Mesenteric fat pad (tissue), 1 donor: ENCODE data around the gene CPA4. TPM values are rescaled to one million over a fixed set of nuclear protein-coding genes. Genes with fewer than 3 reads are reported as not detected.
A peak's percentile ranks its signal among the peaks of the same experiment; 100 is the strongest.

Source experiments
- DNase-seq: peaks from one replicate; pipeline ENCODE4 v3.0.0-alpha.2; 2020; ENCODE audit warnings: low spot score
- total RNA-seq: library from RNA; stranded (reverse); fragmentation: NEBNext Ultra II Directional; extraction: Animal tissue kit (Norgen Biotek cat#: 25700); gene quantifications from one replicate; pipeline ENCODE4 v1.2.1, GENCODE V29; 2021
- donor health status: DM: yes; HTN: yes; CAD: no.

Gene CPA4
- total RNA-seq, 1 donor from 2014 or later = 3.2 TPM

DNA sequence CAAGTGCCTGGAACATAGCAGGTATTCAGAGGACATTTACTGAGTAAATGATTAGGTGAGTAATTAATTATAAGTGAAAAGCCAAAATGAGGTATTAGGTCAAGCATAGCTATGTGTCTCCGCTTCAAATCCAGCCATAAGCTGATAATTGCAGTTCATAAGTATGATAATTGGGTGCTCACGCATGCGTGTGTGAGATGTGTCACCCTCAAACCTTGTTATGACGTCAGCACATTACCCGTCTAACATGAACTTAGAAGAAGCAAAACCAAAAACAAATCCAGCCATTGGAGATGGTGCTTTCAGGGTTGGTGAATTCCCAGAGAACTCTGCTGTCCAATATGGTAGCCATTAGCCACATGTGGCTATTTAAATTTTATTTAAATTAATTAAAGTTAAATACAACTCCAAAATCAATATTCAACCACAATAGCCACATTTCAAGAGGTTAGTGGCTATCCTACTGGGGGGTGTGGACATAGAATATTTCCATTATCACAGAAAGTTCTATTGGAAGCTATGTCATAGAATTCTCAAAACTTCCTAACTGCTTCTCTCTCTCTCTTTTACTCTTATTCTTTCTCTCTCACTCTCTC lies 51.4 kb downstream of the CPA4 start, which contains the start of gene CPA5:
Gene CPA5, plus strand, starts transcription at position 546 of the 596 bp plus-strand sequence. CDS start 1,670 bp downstream, outside the sequence.
- DNase-seq = no peak

DNA sequence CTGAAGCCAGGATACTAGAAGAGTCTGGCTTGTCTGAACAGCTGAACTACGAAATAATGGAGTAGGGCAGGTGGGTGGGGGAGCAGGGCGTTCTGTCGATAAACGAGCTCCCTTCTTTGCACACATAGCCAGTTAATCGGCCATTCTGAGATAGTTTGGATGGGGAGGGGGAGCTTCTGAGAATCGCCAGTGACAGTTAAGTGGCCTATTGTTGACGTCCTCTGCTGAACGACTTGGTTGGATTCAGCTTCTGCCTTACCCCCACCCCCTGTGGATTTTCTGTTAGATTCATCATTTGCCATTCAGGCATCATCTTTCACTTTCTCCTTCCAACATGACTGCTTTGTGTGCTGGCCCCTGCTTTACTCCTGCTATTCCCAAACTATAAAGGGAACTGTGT lies 52.2 kb downstream of the CPA4 start:
- DNase-seq = no peak

DNA sequence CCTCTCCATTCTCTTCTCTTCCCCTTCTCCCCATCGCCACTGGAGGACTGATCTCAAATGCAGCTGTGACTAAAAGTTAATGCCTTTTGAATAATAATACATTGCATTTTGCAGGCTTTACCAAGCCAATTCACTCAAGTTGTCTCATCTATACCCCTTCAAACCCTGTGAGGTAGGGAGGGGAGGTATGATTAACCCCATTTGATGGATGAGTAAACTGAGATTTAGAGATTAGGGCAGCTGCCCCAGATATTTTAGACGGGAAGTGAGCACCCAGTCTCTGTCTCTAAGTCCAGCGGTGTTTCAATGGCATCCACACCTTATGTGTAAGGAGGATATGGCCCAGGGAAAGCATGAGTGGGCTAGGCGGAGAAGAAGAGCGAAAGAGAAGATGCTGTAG lies 52.8 kb downstream of the CPA4 start:
- no peak for DNase-seq

DNA sequence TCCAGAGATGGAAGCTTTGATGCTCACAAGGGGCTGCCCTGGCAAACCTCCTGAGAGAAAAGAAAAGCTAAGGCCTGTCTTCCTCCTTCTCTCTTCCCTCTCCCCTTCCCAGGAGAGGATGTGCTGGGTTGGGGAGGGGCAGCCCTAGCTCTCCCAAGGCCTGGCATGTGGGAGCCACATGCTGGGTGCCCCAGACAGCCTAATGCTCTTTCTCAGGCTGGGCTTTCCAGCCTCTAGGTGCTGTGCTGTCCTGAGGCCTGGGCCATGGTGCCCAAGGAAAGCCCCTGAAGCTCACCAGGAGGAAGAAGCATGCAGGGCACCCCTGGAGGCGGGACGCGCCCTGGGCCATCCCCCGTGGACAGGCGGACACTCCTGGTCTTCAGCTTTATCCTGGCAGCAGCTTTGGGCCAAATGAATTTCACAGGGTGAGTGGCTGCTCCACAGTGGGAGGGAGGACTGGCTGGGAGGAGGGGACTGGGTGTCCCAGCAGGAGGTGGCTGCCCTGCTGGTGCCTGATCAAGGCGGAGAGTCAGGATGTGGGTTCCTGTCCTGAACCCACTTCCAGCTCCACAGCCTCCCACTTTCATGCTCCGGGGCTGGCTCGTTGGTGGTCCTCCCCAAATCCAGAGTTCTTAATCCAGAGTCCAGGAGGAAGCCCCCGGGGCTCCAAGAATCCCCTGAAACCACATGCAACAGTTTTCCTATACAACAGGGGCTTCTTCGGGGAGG lies 53.4 kb downstream of the CPA4 start:
- no peak for DNase-seq

DNA sequence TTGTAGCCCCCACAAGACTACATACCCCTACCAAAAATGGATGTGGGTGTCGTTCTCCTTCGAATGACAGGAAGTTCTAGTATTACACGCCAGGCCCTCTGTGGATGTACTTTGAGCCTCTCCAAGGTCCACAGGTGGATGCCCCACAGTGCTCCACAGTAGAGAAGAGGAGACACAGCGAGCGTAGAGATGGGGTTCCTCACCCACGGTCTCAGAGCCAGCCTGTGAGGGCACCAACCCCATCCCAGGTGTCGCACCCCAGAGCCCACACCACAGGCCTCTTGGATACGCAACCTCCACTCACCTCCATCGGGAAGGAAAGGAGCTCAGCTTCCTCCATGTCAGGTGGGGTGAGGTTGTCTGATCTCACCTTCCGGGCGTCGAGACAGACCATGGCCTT lies 54.0 kb downstream of the CPA4 start:
- DNase-seq = no peak

DNA sequence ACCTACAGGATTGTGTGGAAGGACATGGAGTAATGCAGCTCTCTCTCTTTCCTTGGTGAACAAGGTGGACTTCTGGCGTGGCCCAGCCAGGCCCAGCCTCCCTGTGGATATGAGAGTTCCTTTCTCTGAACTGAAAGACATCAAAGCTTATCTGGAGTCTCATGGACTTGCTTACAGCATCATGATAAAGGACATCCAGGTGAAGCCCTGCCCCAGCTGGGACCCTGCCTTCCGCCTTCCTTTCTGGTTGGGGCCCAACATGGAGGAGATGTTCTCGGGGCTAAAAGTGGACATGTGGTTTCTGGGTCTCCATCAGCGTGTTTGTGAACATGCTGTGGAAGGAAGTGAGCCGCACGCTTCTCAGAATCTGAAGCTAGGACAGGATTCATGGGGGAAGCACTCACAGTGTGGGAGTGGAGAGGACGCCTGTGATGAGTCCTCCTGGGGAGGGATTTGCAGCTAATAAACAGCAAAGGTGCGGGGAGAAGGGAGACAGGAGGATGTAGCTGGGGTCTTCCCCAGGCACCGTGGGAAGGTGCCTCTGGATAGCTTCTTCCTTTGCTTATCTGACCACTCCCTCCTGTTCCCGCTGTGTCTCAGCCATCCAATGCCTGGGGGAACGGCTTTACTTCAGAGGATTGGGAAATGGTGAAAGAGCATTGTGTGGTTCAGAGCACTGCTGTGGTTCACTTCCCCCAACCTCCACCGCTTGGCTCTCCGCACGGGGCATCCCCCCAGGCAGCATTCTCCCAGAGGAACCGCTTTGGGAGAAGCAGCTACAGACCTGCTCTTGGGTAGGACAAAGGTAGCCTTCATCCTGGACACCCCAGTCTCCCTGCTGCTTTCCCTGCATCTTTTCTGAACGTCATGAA lies 57.2 kb downstream of the CPA4 start:
- no peak for DNase-seq

DNA sequence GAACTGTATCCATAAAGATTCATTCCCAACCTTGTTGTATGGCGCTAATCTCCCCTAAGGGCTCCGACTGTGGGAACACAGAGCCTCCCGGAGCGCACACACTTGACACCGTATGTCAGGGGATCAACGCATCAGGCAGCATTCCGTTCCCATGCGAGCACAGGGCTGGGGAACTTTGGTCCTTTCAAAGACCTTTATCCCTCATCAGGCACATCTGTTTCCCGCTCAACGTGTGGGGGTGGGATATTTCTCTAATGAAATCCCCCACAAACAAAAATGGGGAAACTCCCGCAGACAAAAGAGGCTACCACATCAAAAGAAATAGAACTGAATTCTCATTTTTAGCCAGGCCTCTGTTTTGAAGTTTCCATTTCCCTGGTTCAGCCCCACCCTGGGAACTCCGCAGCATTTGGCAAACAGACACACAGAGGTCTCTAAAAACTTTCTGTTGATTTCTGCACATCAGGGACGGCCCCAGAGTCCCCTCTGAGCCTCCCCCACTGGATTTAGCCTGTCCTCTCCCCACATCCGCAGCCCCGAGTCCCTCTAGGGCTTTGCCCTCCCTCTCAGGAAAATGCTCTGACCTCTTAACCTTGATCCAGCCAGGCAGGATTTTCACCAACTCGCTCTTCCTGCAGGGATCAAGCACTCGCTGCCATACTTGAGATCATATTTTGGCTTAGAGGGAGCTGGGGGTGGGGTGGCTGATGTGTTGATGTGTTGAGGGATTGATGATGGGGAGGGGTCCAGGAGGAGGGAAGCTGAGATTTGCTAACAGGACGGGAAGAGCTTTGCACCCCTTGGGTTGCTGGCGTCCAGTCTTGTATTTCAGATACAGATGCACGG lies 58.2 kb downstream of the CPA4 start:
- no peak for DNase-seq

DNA sequence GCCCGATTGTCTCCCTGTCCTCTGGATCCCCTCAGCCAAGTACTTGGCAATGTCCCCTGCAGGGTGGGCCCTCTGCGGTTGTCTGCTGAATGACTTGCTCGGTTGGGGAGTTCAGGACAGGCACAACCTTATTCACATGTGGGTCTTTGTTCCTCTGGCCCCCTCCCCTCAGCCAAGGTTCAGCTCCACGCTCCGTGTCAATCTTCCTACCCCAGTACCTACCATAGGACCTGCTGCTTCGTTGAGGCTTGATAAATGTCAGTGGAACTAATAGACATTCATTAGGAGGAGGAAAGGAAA lies 58.8 kb downstream of the CPA4 start:
- DNase-seq = no peak

DNA sequence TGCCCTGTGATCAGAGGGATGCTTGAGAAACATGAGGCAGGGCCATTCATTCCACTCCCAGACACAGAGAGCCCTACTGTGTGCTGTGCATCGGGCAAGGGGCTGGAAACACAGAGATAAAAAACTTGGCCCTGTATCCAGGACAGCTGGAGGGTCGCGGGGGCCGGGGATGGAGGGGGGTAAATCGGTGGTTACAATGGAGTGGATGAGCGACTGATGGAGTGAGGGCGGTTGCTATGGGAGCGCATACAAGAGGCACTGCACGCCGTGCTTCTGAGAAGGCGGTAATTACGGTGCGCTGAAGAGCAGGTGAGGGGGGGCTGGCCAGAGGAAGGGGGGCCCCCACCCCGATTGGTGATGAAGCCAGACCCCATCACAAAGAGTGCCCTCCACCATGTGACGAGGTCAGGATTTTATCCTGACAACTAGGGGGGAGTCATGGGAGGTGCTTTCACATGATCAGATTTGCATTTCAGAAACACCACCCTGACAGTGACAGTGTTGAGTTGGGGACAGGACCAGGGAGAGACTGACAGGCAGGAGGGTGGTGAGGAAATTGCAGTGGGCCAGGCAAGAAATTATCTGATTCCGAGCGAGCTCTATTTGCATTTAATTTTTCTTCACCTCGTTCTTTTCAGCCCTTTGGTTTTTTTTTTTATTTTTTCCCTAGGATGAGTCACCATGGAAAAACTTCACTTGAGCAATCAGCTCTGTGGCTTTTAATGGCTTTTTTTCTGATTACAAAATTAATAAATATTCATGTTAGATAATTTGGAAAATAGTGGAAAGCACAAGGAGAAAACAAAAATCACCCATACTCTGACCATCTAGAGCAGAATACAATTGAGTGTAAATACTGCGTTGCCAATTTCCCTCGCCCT lies 59.5 kb downstream of the CPA4 start:
- DNase-seq = no peak

DNA sequence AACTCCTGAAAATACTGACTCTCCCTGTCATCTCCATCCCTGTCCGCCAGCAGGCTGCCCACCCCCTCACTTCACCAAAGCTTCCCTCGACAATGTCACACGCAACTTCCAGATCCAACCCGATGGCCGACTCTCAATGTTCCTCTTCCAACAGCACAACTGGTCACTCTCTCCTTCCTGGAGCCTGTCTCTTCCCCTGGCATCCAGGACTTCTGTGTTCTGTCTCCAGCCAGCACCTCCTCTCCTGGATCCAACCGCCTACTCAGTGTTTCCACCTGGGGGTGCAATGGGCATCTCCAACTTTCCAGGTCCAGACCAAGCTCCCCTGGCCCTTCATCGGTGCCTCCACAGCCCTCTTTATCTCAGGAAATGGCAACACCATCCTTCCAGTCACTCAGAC lies 60.2 kb downstream of the CPA4 start:
- DNase-seq = no peak

DNA sequence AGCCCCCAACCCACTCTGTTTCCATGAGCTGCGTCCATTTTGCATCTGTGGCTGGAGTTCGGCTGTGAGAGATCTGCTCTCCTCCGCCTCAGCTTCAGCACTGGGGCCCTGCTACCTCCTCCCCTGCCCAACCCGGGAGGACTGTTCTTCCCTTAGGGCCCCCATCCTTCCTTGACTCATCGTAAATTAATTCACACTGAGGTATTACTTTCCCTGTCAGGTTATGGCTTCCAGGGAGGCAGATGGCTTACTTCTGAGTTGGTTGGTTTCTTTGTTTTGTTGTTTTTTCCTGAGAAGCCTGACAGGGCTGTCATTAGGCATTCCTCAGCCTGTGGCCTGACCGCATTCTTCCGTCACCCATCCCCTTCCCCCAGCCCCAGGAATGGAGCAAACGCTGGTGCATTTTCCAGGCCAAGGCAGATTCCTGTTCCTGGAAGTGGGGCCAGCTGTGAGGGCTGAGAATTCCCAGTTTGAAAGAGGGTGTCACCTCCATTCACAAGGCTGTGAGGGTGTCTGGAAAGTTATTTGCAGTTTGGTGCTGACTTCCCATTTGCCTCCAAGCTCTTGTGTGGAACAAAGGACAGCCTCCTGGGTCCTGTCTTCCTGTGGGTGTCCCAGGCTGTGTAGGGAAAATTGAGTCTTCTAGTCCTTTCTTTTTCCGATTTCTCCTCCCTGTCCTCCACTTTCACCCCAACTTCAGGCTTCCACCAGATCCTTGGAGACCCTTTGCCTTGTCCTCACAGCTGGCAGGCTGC lies 63.3 kb downstream of the CPA4 start:
- peak; percentile 90 for DNase-seq

DNA sequence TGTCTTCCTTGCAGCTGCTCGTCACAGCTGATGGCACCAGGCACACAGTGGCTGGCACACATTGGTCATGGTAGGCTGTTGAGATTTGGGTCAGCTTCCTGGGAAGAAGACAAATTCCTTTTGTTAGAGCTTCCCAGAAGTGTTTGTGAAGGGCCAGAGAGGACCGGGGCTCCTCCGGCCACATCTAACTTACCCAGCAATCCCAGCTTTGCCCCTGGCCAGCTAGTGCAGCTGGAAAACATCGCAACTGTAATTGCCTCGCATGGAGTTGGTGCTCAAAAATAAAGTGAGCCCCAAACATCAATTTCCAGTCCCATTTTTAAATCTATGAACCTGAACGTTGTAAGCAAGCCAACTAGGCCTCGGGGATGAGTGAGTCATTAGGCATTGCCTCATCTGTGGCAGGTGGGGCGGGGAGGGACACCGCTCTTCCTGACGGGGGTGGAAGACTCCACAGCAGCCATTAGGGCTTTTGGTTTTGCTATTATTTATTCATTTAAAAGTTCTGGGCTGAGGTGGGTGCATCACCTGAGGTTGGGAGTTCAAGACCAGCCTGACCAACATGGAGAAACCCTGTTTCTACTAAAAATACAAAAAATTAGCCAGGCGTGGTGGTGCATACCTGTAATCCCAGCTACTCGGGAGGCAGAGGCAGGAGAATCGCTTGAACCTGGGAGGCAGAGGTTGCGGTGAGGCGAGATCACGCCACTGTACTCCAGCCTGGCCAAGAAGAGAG lies 64.1 kb downstream of the CPA4 start:
- DNase-seq = peak; percentile 82

DNA sequence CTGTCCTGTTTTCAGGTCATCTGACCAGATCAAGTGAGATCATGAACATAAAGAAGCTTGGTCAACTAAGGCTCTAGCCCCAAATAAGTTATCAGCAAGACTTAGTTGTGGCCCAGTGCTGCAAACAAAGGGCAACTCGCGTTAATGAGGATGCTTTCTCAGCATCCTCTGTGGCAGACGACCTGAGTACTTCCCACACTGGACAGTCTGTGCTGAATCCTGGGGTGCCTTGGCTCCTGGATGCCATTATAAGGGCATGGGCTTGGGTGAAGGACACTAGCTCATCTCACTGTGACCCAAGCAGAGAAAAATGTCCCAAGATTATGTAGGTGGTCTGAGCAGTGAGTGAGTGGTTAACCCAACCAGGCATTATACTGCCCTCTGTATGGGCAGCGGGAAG lies 65.5 kb downstream of the CPA4 start:
- DNase-seq = no peak

DNA sequence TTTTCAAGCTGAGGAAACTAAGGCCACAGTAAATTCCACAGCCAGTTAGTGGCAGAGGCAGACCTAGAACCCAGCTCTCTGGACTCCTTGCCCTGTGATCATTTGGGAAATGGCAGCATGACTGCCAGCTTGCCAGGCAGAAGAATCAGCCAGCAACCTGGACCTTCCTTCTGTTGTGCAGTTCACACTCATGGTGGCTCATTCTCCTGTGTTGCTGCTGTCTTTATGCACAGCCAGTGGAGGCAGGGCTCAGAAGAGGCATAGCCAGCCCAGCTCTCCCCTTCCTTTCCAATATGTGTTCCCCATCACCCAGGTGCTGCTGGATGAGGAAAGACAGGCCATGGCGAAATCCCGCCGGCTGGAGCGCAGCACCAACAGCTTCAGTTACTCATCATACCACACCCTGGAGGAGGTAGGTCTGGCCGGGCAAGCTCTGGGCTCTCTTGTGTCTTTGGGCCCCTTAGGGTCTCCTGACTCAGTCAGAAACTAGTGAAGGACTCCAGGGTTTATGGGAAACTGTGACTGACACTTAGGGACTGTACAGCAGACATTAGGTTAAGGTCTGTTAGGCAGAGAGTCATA lies 66.4 kb downstream of the CPA4 start:
- DNase-seq = peak; percentile 49

DNA sequence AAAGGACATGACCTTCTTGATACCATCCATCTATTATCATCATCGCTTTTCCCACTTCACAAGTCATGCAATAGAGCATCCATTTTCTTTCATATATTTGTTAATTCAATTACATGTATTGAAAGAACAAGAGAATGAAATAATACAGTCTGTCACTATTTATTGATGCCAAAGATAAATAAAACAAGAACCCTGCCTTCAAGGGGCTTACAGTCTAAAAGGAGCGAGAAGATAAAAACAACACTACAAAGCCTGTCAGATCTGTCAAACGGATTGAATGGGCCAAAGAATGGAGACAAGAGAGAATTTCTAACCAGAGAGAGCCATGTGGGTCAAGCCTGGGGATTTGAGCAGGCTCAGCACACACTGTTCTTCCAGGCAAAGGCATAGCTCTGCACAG lies 67.6 kb downstream of the CPA4 start:
- no peak for DNase-seq

DNA sequence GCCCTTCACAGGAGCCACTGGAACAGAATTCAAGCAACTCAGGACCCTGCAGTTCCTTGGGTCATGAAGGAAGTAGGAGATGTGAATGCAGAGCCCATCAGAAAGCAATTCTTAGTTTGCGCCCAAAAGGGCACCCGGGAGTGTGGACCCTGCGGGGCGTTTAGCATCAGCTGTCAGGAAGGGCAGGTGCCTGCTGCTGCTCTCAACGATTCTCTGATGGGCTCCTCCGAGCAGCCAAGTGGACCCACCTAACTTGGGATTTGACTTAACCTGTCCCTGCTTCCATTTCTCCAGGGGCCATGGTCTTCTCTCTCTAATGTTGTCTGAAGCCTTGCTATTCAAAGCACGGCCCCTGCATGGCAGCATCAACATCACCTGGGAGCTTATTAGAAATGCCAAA lies 68.7 kb downstream of the CPA4 start:
- no peak for DNase-seq

DNA sequence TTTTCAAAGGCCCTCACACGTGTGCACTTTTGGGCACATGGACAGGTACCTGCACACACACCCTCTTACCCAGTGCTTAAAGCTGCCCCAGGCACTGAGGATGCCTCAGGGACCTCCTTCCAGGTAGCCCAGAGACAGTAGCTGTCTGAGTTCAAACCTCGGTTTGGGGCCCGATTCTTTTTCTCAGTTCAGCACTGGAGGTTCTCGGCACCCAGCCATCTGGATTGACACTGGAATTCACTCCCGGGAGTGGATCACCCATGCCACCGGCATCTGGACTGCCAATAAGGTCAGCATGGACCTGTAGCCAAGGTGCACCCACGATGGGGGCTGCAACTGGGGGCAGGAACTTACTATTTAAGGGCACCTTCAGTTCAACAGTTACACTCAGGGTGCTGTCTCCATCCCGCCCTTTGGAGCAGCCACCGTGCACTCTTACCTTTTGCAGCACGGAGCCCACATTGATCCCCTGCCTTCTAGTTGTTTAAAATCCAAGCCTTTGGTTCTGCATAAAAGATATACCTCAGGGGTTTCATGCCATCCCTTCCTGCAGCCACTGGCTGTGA lies 69.4 kb downstream of the CPA4 start:
- DNase-seq = no peak
